Measurements from ENCODE around the gene SFI1. TPM values are rescaled to one million over a fixed set of nuclear protein-coding genes. Genes with fewer than 3 reads are reported as not detected.
A peak's percentile ranks its signal among the peaks of the same experiment; 100 is the strongest.

SFI1 gene
- total RNA-seq, 4 donors from 2014 or later = 9.4 to 21.1 (median 15.4) TPM

DNA sequence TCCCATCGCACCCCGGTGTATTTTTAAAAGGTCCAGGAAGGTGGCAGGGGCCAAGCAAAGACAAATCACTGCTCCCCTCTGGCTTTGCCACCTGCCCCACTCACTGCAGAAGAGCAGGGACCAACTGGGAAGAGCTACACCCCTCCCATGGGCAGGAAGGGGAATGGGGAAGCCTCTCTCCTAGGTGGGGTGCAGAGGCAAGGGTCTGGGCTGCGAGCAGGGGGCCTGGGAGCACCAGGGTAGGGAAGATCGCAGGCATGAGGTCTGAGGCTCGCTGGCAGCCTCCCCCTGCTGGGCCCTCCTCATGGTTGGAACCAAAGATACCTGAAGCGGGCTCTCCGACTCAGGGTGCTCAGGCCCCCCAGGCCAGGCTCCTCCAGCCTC is 128.9 kb downstream of the SFI1 start:
- H3K4me3 ChIP-seq = peak overlapping the region; percentile 15 to 33 (median 30)
- peaks cover 45 to 55% (median 54%) of the 10 kb centered on the region in 4 donors for H3K4me1 ChIP-seq
- intact Hi-C loops (cut with DNase I) = loop anchor here (10.0 kb wide), 1 partner anchor 280 kb away; the partner anchor contains the start of gene PATZ1
- H3K27ac ChIP-seq (replicated peaks in 1 of 4) = peak overlapping the region; percentile 26 to 58 (median 40)
- H3K9me3 ChIP-seq = no peaks in the 10 kb centered on the region
- no peak for DNase-seq (ENCODE audit: extremely low spot score)
- H3K36me3 ChIP-seq = peaks cover 7 to 28% (median 21%) of the 10 kb centered on the region in 4 donors
- H3K27me3 ChIP-seq = no peaks in the 10 kb centered on the region
- TF ChIP-seq POLR2A (IDR thresholded peaks at IDR 0.05; ENCODE audit: low read depth) (no peak), EP300 (IDR thresholded peaks at IDR 0.05) (no peak), POLR2AphosphoS5 (IDR thresholded peaks at IDR 0.05) (no peak), CTCF (IDR thresholded peaks at IDR 0.05) (no peak)
- WGBS = 90% methylated on average over 5 of the region's 7 CpGs

- 69% methylated on average over 22 of the region's 31 CpGs for WGBS
- intact Hi-C loops (cut with DNase I) = loop anchor here (10.0 kb wide), 1 partner anchor 281 kb away; the partner anchor contains the start of gene PATZ1
- peaks cover 7 to 22% (median 15%) of the 10 kb centered on the region in 4 donors for H3K36me3 ChIP-seq
- peak overlapping the region; percentile 15 to 33 (median 30) for H3K4me3 ChIP-seq
- H3K4me1 ChIP-seq = peaks cover 45 to 60% (median 56%) of the 10 kb centered on the region in 4 donors
- H3K27me3 ChIP-seq = no peaks in the 10 kb centered on the region
- no peaks in the 10 kb centered on the region for H3K9me3 ChIP-seq
- TF ChIP-seq POLR2AphosphoS5 (IDR thresholded peaks at IDR 0.05) = peak in 1 of 2 donors; percentile 16
- no peak for TF ChIP-seq CTCF (IDR thresholded peaks at IDR 0.05)
- H3K27ac ChIP-seq (replicated peaks in 1 of 4) = peak overlapping the region; percentile 26 to 58 (median 41)
- no peak for DNase-seq (ENCODE audit: extremely low spot score)
Measured at GRCh38 chr22:31625661-31626426, 129.5 kb downstream of the SFI1 start.

- TF ChIP-seq EP300 (IDR thresholded peaks at IDR 0.05) (no peak), POLR2A (IDR thresholded peaks at IDR 0.05; ENCODE audit: low read depth) (no peak), CTCF (IDR thresholded peaks at IDR 0.05) (no peak)
- H3K4me3 ChIP-seq = no peak overlapping the region
- H3K27me3 ChIP-seq = no peaks in the 10 kb centered on the region
- H3K27ac ChIP-seq (replicated peaks in 1 of 4) = peak overlapping the region; percentile 26 to 58 (median 41)
- H3K4me1 ChIP-seq = peaks cover 52 to 67% (median 64%) of the 10 kb centered on the region in 4 donors
- no peak for DNase-seq (ENCODE audit: extremely low spot score)
- intact Hi-C loops (cut with DNase I) = loop anchor here (10.0 kb wide), 1 partner anchor 282 kb away; the partner anchor contains the start of gene PATZ1
- peaks cover under 1 to 15% (median 8%) of the 10 kb centered on the region in 4 donors for H3K36me3 ChIP-seq
- no peaks in the 10 kb centered on the region for H3K9me3 ChIP-seq
- WGBS = 50% methylated on average over 4 of the region's 15 CpGs
Measured at GRCh38 chr22:31626427-31627150, 130.3 kb downstream of the SFI1 start.

DNA sequence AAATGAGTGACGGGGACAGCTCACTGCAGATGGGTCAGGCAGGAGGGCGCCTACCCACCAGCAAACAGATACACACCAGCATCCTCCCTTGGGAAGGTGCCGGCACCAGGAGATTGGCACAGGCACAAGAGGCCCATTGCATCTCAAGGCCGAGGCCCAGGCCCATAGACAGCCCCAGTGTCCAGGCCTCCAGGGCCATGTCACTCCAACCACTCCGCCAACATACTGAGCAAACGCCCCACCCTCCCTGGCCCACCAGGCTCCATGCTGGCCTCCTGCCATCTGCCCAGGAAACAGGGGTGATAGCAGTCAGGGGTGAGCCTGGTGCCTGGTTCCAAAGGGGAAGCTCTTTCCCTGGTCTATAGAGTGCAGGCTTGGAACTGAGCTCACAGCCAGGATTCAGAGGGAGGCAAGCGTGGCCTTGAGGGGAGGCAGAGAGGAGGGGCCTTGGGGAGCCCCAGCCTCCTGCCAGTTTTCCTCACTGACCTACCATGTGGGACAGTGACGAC is 130.9 kb downstream of the SFI1 start:
- WGBS = 91% methylated on average over 4 of the region's 8 CpGs
- intact Hi-C loops (cut with DNase I) = loop anchor here (10.0 kb wide), 1 partner anchor 282 kb away; the partner anchor contains the start of gene PATZ1
- Histone ChIP-seq H3K27me3 (no peaks in the 10 kb centered on the region), H3K9me3 (no peaks in the 10 kb centered on the region), H3K27ac (replicated peaks in 1 of 4) (peak overlapping the region in 3 of 4 donors; percentile 35 to 58 (median 47)), H3K4me3 (no peak overlapping the region), H3K4me1 (peaks cover 52 to 73% (median 65%) of the 10 kb centered on the region in 4 donors), H3K36me3 (peaks cover 0 to 11% (median 2%) of the 10 kb centered on the region in 4 donors)
- DNase-seq (ENCODE audit: extremely low spot score) = no peak
- TF ChIP-seq POLR2A (IDR thresholded peaks at IDR 0.05; ENCODE audit: low read depth) (no peak), POLR2AphosphoS5 (IDR thresholded peaks at IDR 0.05) (no peak)
